Measurements from ENCODE around the gene PARD6G. TPM values are rescaled to one million over a fixed set of nuclear protein-coding genes. Genes with fewer than 3 reads are reported as not detected.

PARD6G gene
- total and polyA plus RNA-seq, 10 of the 15 experiments (the other 5 are each of a cell fraction or from before 2014, with no cell fraction given) = 0.20 to 2.0 (median 0.60) TPM

- no peaks in the 10 kb centered on the region for H4K20me1 ChIP-seq (ENCODE audit: control insufficient read depth, insufficient read depth)
- CTCF ChIA-PET = interaction anchor here (1.4 kb wide), 1 partner anchor 63 kb away, joined by 6 read pairs; no protein-coding TSS in a partner anchor
- SMC1A ChIA-PET (ENCODE audit: uncharacterized antibody, unreplicated experiment) = interaction anchor here (1.0 kb wide), 1 partner anchor 52 kb away, joined by 3 read pairs; no protein-coding TSS in a partner anchor
- intact Hi-C loops (cut with micrococcal nuclease; ENCODE audit: unreplicated experiment) = no loop called here
- H3K4me1 ChIP-seq (ENCODE audit: control insufficient read depth, insufficient read depth, low read length) = no peaks in the 10 kb centered on the region
- POLR2A ChIA-PET = interaction anchor here (0.8 kb wide), 1 partner anchor 58 kb away, joined by 6 read pairs; no protein-coding TSS in a partner anchor
- in situ Hi-C loops (cut with MboI) = no loop called here
- no peaks in the 10 kb centered on the region for H3K36me3 ChIP-seq (ENCODE audit: control insufficient read depth in 2 of 2, insufficient read depth in 2 of 2, low read length in 1 of 2)
- DNase-seq (ENCODE audit: low read depth, low spot score) (no peak), FAIRE-seq (no peak), ATAC-seq (no peak)
- TF ChIP-seq RBBP5 (conservative IDR thresholded peaks at IDR 0.05) = no peak
- TF ChIP-seq NR2F1 (conservative IDR thresholded peaks at IDR 0.05) = no peak
- no peak for TF ChIP-seq POLR2AphosphoS5 (IDR thresholded peaks at IDR 0.05; ENCODE audit: low read length)
- TF ChIP-seq ATF3 (IDR thresholded peaks at IDR 0.05; ENCODE audit: borderline replicate concordance, extremely low read depth, low read depth, low read length) = no peak
- no peak for TF ChIP-seq SIN3A (IDR thresholded peaks at IDR 0.05; ENCODE audit: low read depth, low read length)
- TF ChIP-seq EGR1 (IDR thresholded peaks at IDR 0.05; ENCODE audit: borderline replicate concordance in 1 of 2, low read depth in 2 of 2, low read length in 2 of 2) = no peak
- no peak for TF ChIP-seq JUND (IDR thresholded peaks at IDR 0.05; ENCODE audit: low read depth, low read length)
- no peak for TF ChIP-seq ESRRA (IDR thresholded peaks at IDR 0.05; ENCODE audit: low read length)
- TF ChIP-seq CHD2 (IDR thresholded peaks at IDR 0.05; ENCODE audit: borderline replicate concordance, low read depth, low read length) = no peak
- TF ChIP-seq TAF1 (IDR thresholded peaks at IDR 0.05; ENCODE audit: borderline replicate concordance, low read depth, low read length) = no peak
- TF ChIP-seq ZZZ3 (IDR thresholded peaks at IDR 0.05; ENCODE audit: control insufficient read depth, insufficient read length, low read depth) = no peak
- TF ChIP-seq SMARCA5 (IDR thresholded peaks at IDR 0.05) = no peak
- no peak for TF ChIP-seq ZNF217 (IDR thresholded peaks at IDR 0.05)
- no peak for TF ChIP-seq RELA (IDR thresholded peaks at IDR 0.05; ENCODE audit: borderline replicate concordance, partially characterized antibody)
- TF ChIP-seq MAX (IDR thresholded peaks at IDR 0.05; ENCODE audit: low read depth, low read length) = no peak
- no peak for TF ChIP-seq REST (IDR thresholded peaks at IDR 0.05; ENCODE audit: low read depth, low read length)
- TF ChIP-seq HDGF (IDR thresholded peaks at IDR 0.05) = no peak
- TF ChIP-seq PAX5 (IDR thresholded peaks at IDR 0.05; ENCODE audit: borderline replicate concordance, low read depth, low read length) = no peak
- RAD21 ChIA-PET (ENCODE audit: unreplicated experiment) = interaction anchor here (1.0 kb wide), 1 partner anchor 11 kb away, joined by 3 read pairs; no protein-coding TSS in a partner anchor
- H3K27ac ChIP-seq (ENCODE audit: control insufficient read depth, insufficient read depth) = no peak overlapping the region
- 50% methylated on average over 8 of the region's 8 CpGs for WGBS (ENCODE audit: insufficient coverage, insufficient replicate concordance, low lambda C conversion rate, missing lambda C conversion rate)
- H3K9ac ChIP-seq (ENCODE audit: control insufficient read depth, insufficient read depth, low read length) = no peak overlapping the region
- no TSS peak for BruUV-seq (replicated peaks)
- no peak overlapping the region for H3K4me2 ChIP-seq (ENCODE audit: control insufficient read depth, insufficient read depth)
- H3K27me3 ChIP-seq (replicated peaks in 1 of 2; ENCODE audit: control insufficient read depth in 2 of 2, insufficient read depth in 2 of 2, low read length in 1 of 2) = no peaks in the 10 kb centered on the region
- H2AFZ ChIP-seq (ENCODE audit: control insufficient read depth, low read depth, low read length) = no peak overlapping the region
- H3K9me3 ChIP-seq (replicated peaks; ENCODE audit: control insufficient read depth, insufficient read depth, low read length) = no peaks in the 10 kb centered on the region; the same call in 2 of the 3 replicates
- H3K4me3 ChIP-seq = no peak overlapping the region
- no peaks in the 10 kb centered on the region for H3K79me2 ChIP-seq (ENCODE audit: control insufficient read depth, insufficient read depth, low read length)
These were observed 13.4 kb downstream of the PARD6G start for GRCh38 chr18:80233899-80234298.

Data from GM12878 (cell line).